ENCODE measurements around the gene IYD.
A peak's percentile ranks its signal among the peaks of the same experiment; 100 is the strongest.

Gene IYD

DNA sequence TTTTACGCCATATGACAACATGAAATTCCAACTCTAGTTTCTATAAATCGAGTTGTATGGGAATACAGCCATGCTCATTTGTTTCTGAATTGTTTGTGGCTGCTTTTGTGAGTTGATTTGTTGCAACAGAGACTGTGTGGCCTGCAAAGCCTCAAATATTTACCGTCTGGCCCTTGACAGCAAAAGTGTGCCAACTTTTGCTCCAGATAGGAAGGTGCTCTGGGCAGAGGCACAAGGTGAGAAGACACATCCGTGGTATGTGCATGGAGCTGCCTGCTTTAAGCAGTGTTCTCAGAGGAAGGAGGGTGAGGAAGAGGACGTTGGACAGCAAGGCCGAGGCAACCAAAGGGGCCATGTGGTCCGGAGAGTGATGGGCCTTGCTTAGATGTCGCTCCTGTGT is 57.4 kb downstream of the IYD start:
- H3K27ac Mint-ChIP-seq, result peak overlapping the region; percentile 63 to 88 (median 80)
- H3K36me3 Mint-ChIP-seq (ENCODE audit: low read depth), result no peaks in the 10 kb centered on the region
- peaks cover 46% of the 10 kb centered on the region for H3K4me1 Mint-ChIP-seq
- H3K4me3 Mint-ChIP-seq, result no peak overlapping the region
- H3K27me3 Mint-ChIP-seq (ENCODE audit: low read depth), result peaks cover 1% of the 10 kb centered on the region
- H3K9me3 Mint-ChIP-seq, result no peaks in the 10 kb centered on the region
- no peak for TF ChIP-seq CTCF (IDR thresholded peaks at IDR 0.05; ENCODE audit: unreplicated experiment in 3 of 3)

- Mint-ChIP-seq H3K36me3 (ENCODE audit: low read depth) (no peaks in the 10 kb centered on the region), H3K27me3 (ENCODE audit: low read depth) (peaks cover 6% of the 10 kb centered on the region), H3K9me3 (no peaks in the 10 kb centered on the region), H3K27ac (peak overlapping the region; percentile 63 to 88 (median 80)), H3K4me1 (peaks cover 51% of the 10 kb centered on the region), H3K4me3 (peak overlapping the region in 1 of 3 experiments; percentile 7)
- TF ChIP-seq CTCF (IDR thresholded peaks at IDR 0.05; ENCODE audit: unreplicated experiment in 3 of 3), result no peak
Observed at GRCh38 chr6:150427037-150427602, 58.3 kb downstream of the IYD start.

- no peaks in the 10 kb centered on the region for H3K36me3 Mint-ChIP-seq (ENCODE audit: low read depth)
- peaks cover 58% of the 10 kb centered on the region for H3K4me1 Mint-ChIP-seq
- no peak overlapping the region for H3K4me3 Mint-ChIP-seq
- H3K27ac Mint-ChIP-seq, result peak overlapping the region; percentile 63 to 88 (median 80)
- H3K27me3 Mint-ChIP-seq (ENCODE audit: low read depth), result peaks cover 6% of the 10 kb centered on the region
- H3K9me3 Mint-ChIP-seq, result no peaks in the 10 kb centered on the region
- TF ChIP-seq CTCF (IDR thresholded peaks at IDR 0.05; ENCODE audit: unreplicated experiment in 3 of 3), result no peak
Observed at GRCh38 chr6:150427843-150428242, 59.0 kb downstream of the IYD start.

GRCh38 chr6:150430815-150431214 is 62.0 kb downstream of the IYD start:
- H3K4me1 Mint-ChIP-seq, result peaks cover 66% of the 10 kb centered on the region
- TF ChIP-seq CTCF (IDR thresholded peaks at IDR 0.05; ENCODE audit: unreplicated experiment in 3 of 3), result no peak
- no peaks in the 10 kb centered on the region for H3K36me3 Mint-ChIP-seq (ENCODE audit: low read depth)
- no peak overlapping the region for H3K27ac Mint-ChIP-seq
- no peak overlapping the region for H3K4me3 Mint-ChIP-seq
- H3K27me3 Mint-ChIP-seq (ENCODE audit: low read depth), result peaks cover 6% of the 10 kb centered on the region
- no peaks in the 10 kb centered on the region for H3K9me3 Mint-ChIP-seq

GRCh38 chr6:150435360-150435759 is 66.5 kb downstream of the IYD start:
- peaks cover 25% of the 10 kb centered on the region for H3K4me1 Mint-ChIP-seq
- H3K27me3 Mint-ChIP-seq (ENCODE audit: low read depth), result peaks cover 6% of the 10 kb centered on the region
- H3K4me3 Mint-ChIP-seq, result no peak overlapping the region
- no peak for TF ChIP-seq CTCF (IDR thresholded peaks at IDR 0.05; ENCODE audit: unreplicated experiment in 3 of 3)
- peaks cover 20% of the 10 kb centered on the region for H3K9me3 Mint-ChIP-seq
- H3K36me3 Mint-ChIP-seq (ENCODE audit: low read depth), result no peaks in the 10 kb centered on the region
- H3K27ac Mint-ChIP-seq, result no peak overlapping the region

- Mint-ChIP-seq H3K4me3 (peak overlapping the region in 1 of 3 experiments; percentile 30), H3K4me1 (peaks cover 25% of the 10 kb centered on the region), H3K27me3 (ENCODE audit: low read depth) (peaks cover 6% of the 10 kb centered on the region), H3K27ac (peak overlapping the region in 1 of 3 experiments; percentile 44), H3K36me3 (ENCODE audit: low read depth) (no peaks in the 10 kb centered on the region), H3K9me3 (peaks cover 25% of the 10 kb centered on the region)
- TF ChIP-seq CTCF (IDR thresholded peaks at IDR 0.05; ENCODE audit: unreplicated experiment in 3 of 3), result no peak
Observed at GRCh38 chr6:150435832-150436231, 67.0 kb downstream of the IYD start.
